ENCODE results near the gene NHERF1.

NHERF1 gene

DNA sequence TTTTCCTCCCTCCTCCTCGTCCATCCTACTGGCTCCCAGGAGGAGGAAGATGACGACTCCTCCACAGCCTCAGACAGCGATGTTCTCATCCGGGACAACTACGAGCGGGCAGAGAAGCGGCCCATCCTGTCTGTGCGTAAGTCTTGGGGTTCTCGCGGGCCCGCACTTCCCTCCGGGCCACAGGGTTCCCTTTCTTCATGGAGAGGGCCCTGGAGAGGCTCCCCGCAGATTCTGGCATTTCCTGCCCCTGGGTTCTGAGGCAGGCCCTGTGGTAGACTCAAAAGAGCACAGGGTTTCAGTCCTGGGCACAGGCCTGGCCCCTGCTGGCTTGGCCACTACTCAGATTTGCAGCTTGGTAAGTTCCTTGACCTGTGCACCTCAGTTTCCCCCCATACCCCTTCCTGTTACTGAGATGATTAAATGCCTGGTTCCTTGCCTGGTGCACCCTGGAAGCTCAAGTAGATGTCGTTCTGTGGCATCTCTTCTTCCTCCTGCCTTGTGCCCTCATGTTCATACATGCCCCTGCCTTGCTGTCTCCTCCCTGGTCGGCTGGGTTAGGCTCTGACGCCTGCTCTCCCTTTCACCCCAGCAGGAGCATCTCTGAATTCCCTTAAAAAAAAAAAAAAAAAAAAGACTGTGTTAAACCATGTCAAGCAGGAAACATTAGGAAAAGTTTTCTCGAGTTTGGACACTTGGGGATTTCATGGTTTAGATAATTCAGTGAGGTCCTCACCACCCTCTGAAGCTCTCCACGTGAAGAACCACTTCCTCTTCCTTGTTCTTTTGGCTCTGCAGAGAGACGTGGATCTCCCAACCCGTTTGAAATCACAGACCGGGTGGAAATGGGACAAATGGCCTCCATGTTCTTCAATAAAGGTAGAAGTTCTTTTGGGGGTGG lies 42.0 kb downstream of the NHERF1 start:
- DNase-seq: no peak

DNA sequence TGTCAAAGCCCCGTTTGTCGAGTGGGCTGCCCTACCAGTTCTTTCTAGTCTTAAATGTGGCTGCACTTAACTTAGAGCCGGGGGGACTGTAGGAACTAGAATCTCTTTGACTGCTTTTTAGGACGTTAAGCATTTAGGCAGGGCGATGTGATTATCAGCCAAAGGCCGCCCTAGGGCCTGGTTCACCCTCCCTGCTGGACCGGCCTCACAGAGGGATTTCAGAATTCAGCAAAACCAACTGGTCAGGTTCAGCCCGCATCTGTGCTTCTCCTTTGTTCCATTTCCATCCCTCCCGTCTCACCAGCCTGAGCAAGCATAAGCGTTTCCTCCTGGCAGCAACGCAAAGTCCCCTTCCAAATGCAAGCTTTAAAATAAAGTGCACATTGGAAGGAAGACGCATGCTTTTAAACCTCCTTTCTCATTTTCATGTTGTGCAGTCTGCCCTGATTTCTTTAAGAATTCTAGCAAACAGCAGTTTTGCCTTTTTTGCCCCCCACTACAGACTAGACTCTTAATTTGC lies 44.2 kb downstream of the NHERF1 start:
- no peak for DNase-seq

DNA sequence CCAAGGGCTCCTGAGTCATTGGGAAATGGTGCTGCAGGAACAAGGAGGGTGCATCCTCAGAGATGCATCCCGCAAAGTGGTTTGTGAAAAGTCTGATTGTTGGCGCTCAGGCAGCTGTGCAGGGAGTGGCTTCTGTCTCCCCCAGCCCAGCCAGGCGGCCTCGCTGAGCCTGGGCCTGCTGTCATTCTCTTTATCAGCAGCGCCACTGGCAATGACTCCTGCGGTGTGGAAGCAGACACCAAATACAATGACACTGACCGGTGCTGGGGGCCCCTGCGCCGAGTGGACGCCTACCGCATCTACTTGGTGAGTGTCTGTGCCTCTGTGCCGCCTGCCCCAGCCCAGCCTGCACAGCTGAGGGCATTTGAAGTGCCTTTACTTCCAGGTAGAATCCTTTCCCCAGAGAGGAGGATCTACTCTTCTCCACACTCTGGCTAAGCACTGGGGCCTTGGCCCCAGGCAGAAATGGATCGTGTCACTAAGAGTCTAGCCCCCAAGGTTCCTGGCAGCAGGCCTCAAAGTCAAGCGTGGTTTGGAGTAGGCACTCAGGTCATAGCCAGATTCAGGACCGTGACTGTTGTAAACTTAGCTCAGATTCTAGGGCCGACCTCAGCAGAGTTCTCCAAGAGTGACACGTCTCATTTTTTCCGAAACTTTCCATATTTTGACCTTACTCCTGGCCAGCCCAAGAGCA lies 47.0 kb downstream of the NHERF1 start:
- DNase-seq: no peak

DNA sequence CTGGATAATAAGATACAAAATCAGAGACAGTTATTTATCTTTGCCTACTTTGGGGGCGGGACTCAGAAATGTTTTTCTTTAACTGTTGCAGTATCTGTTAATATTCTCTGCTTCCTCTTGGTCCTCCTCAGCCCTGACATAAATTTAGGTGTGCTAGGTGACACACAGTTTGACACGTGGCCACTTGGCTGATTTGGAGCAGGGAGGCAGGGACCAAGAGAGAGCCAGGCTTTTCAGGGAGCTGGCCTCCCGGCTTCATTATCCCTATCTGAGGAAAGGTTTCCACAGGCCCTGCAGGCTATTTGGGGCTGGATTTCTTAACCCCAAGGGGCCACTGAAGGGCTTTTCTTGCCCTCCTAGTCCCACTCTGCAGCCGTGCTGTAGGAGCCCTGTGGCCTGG lies 47.8 kb downstream of the NHERF1 start:
- no peak for DNase-seq

DNA sequence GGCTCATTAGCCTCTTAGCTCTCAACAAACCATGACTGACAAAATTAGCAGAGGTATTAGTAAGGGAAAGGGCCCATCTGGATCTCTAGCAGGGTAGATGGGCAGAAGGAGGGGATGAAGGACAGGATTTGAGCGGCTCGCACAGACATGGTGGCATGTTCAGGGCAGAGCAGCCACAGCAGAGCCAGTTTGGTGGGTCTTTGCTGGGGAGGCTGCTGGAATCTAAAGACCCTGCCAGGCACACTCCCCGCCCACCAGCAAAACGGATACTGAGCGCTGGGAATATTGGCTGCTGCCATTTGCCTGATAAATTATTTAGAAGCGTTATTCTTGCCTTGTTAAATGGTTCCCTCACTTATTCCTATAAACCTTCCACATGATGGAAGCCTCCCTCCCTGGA lies 48.4 kb downstream of the NHERF1 start:
- DNase-seq: no peak

DNA sequence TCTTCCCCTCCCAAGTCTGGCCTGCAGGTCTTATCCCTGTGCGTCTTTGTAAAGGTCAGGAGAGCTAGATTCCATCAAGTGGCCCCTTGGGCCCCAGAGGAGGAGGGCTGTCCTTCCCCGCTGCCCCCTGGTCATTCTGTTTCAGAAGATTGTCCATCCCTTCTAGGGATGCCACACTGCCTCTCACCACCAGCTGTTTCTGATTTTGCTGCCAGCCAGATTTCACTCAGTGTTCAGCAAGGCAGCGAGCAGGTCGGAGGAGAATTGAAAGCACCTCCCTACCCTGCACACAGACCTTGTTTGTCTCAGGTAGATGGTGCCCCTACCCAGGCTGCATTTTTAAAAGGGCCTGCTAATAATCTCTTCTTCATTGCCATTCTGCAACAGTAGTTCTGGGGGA lies 49.4 kb downstream of the NHERF1 start:
- no peak for DNase-seq

DNA sequence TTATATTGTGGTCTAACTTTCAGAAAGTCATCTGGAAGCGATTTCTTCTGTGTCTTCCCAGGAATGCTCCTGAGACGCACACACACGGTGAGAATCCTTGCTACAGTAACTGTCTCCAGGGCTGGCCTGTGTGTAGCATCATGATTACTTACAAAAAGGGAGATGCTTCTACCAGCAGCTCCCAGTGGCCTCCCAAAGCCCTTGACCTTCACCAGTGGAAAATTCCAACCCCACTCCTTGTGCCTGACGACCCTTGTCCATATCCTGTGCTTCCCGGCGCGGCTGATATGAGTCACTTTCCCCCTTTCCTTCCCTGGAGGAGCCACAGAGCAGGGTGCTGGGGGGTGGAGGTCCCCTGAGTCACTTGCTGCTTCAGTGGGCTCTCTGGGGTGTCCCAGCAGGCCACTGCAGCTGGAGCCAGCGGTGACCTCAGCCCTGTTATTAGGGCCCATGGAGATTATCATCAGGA lies 49.8 kb downstream of the NHERF1 start:
- peak; percentile 79 for DNase-seq

- no peak for DNase-seq
These were observed 50.7 kb downstream of the NHERF1 start for GRCh38 chr17:74799097-74799496.

DNA sequence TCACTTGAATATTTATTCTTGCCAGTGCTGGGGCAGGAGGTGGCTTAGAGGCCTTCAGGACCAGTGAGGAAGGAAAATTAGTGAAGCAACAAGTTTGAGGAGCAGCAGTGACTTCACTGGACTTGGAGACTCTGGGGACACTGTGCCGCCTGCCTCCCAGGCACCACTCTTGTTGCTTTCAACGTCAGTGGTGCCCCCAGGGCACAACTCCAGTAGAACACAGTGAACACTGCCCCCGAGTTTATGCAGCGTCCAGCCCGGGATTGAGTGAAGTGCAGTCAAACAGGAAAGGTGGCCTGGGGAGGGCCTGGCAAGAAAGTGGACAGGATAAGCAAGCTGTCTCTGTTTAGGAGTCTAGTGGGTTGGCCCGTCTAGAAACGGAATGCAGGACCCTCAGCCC lies 52.1 kb downstream of the NHERF1 start:
- DNase-seq: no peak

DNA sequence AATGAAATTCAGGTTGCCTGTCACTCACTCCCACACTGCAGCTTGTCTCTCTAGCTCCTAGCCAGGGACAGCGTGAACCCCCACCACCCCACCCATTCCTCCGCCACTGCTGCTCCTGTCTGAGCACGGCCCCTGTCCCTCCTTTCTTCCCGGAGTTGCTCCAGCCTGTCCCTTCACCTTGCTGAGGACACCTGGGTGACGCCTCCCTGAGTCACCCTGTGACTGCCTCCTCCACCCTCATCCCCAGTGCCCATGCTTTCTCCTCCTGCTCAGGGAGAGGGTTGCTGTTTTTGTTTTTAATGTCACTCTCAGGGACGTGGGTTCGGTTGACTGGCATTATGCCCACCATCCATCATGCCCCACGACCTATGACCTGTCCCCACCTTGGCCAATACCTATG lies 53.5 kb downstream of the NHERF1 start:
- DNase-seq: no peak

GRCh38 chr17:74803388-74803930 lies 55.0 kb downstream of the NHERF1 start:
- DNase-seq: no peak

DNA sequence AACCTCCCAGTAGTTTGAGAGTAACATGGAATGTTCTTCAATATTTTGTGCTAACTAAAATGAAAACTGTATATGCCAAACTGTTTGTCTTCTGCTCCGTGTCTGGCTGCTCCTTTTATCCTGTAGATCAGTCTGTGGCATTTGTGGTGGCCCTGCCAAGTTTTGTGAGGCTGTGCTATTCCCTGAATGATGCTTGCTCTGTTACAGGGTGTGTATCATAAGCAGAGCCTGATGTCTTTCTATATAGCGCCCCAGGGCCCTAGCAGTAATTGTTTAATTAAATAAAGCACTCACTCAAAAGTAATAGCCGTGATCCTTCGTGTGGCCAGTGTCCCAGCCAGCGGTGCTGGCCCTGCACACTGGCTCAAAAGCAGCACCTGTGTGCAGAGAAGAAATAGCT lies 55.5 kb downstream of the NHERF1 start:
- DNase-seq: no peak

GRCh38 chr17:74804683-74805082 lies 56.3 kb downstream of the NHERF1 start:
- DNase-seq: no peak

DNA sequence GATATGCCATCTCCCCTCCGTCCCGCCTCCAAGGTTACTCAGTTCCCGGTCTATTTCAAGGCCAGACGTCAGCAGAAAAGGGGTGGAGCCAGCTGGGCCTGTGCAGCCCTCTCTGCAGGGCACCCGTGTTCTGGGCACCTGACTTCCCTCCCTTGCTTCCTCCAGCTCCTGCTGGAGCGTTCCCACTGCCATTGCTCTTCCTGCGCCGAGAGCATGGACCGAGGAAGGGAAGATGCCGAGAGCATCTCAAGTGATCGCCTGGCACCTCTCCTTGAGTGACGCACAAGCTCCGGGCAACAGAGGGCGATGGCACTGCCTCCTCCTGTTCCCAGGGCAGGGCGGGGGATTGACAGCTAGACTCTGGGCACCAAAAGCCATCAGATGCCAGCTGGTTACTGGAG lies 57.2 kb downstream of the NHERF1 start:
- no peak for DNase-seq

DNA sequence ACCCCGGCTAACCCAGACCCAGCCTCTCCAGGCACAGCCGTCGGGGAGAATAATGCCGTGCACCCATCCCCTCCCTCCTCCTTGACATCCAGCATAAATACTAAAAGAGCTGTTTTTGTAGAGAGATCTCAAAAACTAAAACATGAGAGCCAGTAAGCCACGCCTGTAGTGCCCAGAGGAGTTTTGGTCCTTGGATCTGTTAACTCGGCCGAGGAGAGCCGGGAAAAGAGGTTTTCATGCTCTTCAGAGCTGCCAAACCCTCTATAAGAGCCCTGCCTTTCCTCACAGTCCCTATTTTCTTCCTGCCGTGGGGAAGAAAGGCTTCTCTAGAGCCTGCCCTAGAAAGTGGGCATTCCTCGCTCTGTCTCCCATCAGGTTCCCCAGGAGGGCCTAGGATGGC lies 57.9 kb downstream of the NHERF1 start:
- no peak for DNase-seq

GRCh38 chr17:74807441-74807840 lies 59.0 kb downstream of the NHERF1 start:
- DNase-seq: no peak

- DNase-seq: no peak
These were observed 59.5 kb downstream of the NHERF1 start for GRCh38 chr17:74807925-74808324.

- no peak for DNase-seq
These were observed 60.4 kb downstream of the NHERF1 start for GRCh38 chr17:74808714-74809430.

- DNase-seq: no peak
These were observed 62.5 kb downstream of the NHERF1 start for GRCh38 chr17:74810699-74811485.

DNA sequence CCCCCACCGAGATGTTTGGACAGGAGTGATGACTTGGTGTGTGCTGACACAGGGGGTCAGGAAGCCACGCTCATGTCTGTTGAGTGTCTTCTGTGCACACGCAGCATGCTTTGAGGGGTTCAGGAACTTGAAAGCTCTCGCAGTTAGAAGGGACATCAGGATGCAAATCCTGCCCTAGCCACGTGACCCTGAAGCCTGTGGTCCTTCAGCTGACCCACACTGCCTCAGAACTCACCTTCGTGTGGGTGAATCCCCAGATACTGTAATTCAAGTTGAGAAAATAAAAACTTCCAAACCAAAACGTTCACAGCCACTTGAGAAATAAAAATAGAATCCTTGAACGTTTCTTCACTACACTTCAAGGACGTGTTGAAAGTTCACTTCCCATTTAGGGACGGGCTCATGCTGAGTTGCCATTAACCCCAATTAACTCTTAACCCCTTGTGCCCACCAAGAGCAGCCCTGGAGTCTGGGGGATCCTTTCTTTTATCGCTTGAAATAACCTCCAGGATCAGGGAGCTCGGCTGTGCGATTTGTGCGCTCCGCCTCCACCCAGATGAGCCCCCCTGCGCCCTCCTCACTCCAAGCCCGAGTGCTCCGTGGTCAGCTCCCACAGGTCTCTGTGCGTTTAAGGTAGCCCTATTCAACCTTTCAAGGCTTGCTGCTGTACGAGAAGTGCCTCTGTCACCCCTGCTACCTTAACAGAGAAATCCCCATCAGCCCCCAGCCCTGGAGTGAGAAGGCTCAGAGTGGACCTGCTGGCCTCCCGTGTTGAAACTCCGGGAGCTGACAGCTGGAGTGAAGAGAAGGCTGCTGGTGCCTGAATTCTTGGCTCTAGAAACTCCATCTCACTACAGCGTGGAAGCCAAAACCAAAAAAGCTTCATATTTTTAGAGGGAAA lies 63.9 kb downstream of the NHERF1 start:
- no peak for DNase-seq

- DNase-seq: no peak
These were observed 66.0 kb downstream of the NHERF1 start for GRCh38 chr17:74814453-74814852.
